GM19099 (cell line): ENCODE data around the gene DLG2.

ENCODE experiments used
- POLR2A ChIP-seq: IDR thresholded peaks from 3 replicates; pipeline ENCODE4 v1.6.1; 2011; ENCODE audit warnings: low read depth; ENCODE audit not compliant: insufficient read length; ENCODE audit errors: extremely low read depth

DLG2 gene

GRCh38 chr11:83693306-83693992 is 1933.7 kb downstream of the DLG2 start:
- TF ChIP-seq POLR2A: no peak

GRCh38 chr11:83692675-83693074 is 1934.5 kb downstream of the DLG2 start:
- TF ChIP-seq POLR2A: no peak

GRCh38 chr11:83691451-83691950 is 1935.6 kb downstream of the DLG2 start:
- TF ChIP-seq POLR2A: no peak

GRCh38 chr11:83689144-83689780 is 1937.9 kb downstream of the DLG2 start:
- no peak for TF ChIP-seq POLR2A

- no peak for TF ChIP-seq POLR2A
These were observed 1939.4 kb downstream of the DLG2 start for GRCh38 chr11:83687787-83688186.

GRCh38 chr11:83685730-83686129 is 1941.4 kb downstream of the DLG2 start:
- no peak for TF ChIP-seq POLR2A

GRCh38 chr11:83684071-83684470 is 1943.1 kb downstream of the DLG2 start:
- no peak for TF ChIP-seq POLR2A

- TF ChIP-seq POLR2A: no peak
These were observed 1944.6 kb downstream of the DLG2 start for GRCh38 chr11:83682611-83682973.

GRCh38 chr11:83681906-83682610 is 1945.1 kb downstream of the DLG2 start:
- TF ChIP-seq POLR2A: no peak

- TF ChIP-seq POLR2A: no peak
These were observed 1945.9 kb downstream of the DLG2 start for GRCh38 chr11:83681031-83681781.

- TF ChIP-seq POLR2A: no peak
These were observed 1946.8 kb downstream of the DLG2 start for GRCh38 chr11:83680321-83680720.

GRCh38 chr11:83678831-83679584 is 1948.1 kb downstream of the DLG2 start:
- TF ChIP-seq POLR2A: no peak

- no peak for TF ChIP-seq POLR2A
These were observed 1949.4 kb downstream of the DLG2 start for GRCh38 chr11:83677730-83678129.

GRCh38 chr11:83676056-83676601 is 1951.0 kb downstream of the DLG2 start:
- TF ChIP-seq POLR2A: no peak
